MM.1S (cell line): ENCODE data around the gene ADARB2.

Source experiments
- DNase-seq: peaks from one replicate; pipeline ENCODE4 v3.0.0-alpha.2; 2015
- H2AFZ ChIP-seq: fragments of 300-600 bp; sonication (generic); 2 replicates; pipeline ENCODE4 v1.6.0; 2016; ENCODE audit warnings: antibody characterized with exemption, low read length
- H3F3A ChIP-seq: fragments of 300-600 bp; sonication (generic); 2 replicates; pipeline ENCODE4 v1.6.1; 2016; ENCODE audit warnings: mild to moderate bottlenecking, antibody characterized with exemption, low read length, moderate library complexity, mixed read lengths; ENCODE audit not compliant: insufficient read depth
- H3K27ac ChIP-seq: fragments of 300-600 bp; sonication (generic); 2 replicates; pipeline ENCODE4 v1.5.1; 2016; ENCODE audit warnings: mild to moderate bottlenecking, low read length
- H3K27me3 ChIP-seq: fragments of 300-600 bp; sonication (generic); replicated peaks from 2 replicates; pipeline ENCODE4 v1.6.0; 2016; ENCODE audit warnings: low read length; ENCODE audit not compliant: insufficient read depth
- H3K36me3 ChIP-seq: fragments of 300-600 bp; sonication (generic); replicated peaks from 2 replicates; pipeline ENCODE4 v1.6.1; 2016; ENCODE audit warnings: mild to moderate bottlenecking, low read length, mixed read lengths; ENCODE audit not compliant: insufficient read depth
- H3K4me1 ChIP-seq: fragments of 300-600 bp; sonication (generic); 2 replicates; pipeline ENCODE4 v1.6.1; 2016; ENCODE audit warnings: low read length, mixed read lengths
- H3K4me2 ChIP-seq: fragments of 300-600 bp; sonication (generic); 2 replicates; pipeline ENCODE4 v1.6.0; 2016; ENCODE audit warnings: low read depth, low read length
- H3K4me3 ChIP-seq: fragments of 300-600 bp; sonication (generic); 2 replicates; pipeline ENCODE4 v1.5.1; 2016; ENCODE audit warnings: low read length, mixed read lengths
- H3K79me2 ChIP-seq: fragments of 300-600 bp; sonication (generic); 2 replicates; pipeline ENCODE4 v1.6.1; 2016; ENCODE audit warnings: mixed run types, low read length, mixed read lengths
- H3K9ac ChIP-seq: fragments of 300-600 bp; sonication (generic); 2 replicates; pipeline ENCODE4 v1.6.1; 2016; ENCODE audit warnings: low read length, mixed read lengths
- H3K9me2 ChIP-seq: fragments of 300-600 bp; sonication (generic); replicated peaks from 2 replicates; pipeline ENCODE4 v1.6.1; 2016; ENCODE audit warnings: mild to moderate bottlenecking, low read length, mixed read lengths; ENCODE audit not compliant: insufficient read depth
- H3K9me3 ChIP-seq: fragments of 300-600 bp; sonication (generic); replicated peaks from 2 replicates; pipeline ENCODE4 v1.6.1; 2016; ENCODE audit warnings: mild to moderate bottlenecking, low read length, mixed read lengths; ENCODE audit not compliant: insufficient read depth
- H4K20me1 ChIP-seq: fragments of 300-600 bp; sonication (generic); 2 replicates; pipeline ENCODE4 v1.6.1; 2016; ENCODE audit warnings: mild to moderate bottlenecking, low read length, moderate library complexity, mixed read lengths; ENCODE audit not compliant: insufficient read depth
- CTCF ChIP-seq: fragments of 300-600 bp; sonication (generic); IDR thresholded peaks from 2 replicates; pipeline ENCODE4 v1.5.1; 2016; ENCODE audit warnings: antibody characterized with exemption, low read length, mixed read lengths
- EZH2 ChIP-seq: fragments of 300-600 bp; sonication (generic); optimal IDR thresholded peaks from 2 replicates; pipeline ENCODE3; 2017; ENCODE audit warnings: low read depth, mild to moderate bottlenecking, antibody characterized with exemption, low read length, mixed read lengths
- EZH2phosphoT487 ChIP-seq: fragments of 300-600 bp; sonication (generic); IDR thresholded peaks from 2 replicates; pipeline ENCODE4 v1.6.1; 2018; ENCODE audit warnings: antibody characterized with exemption, low read length

Gene ADARB2

DNA sequence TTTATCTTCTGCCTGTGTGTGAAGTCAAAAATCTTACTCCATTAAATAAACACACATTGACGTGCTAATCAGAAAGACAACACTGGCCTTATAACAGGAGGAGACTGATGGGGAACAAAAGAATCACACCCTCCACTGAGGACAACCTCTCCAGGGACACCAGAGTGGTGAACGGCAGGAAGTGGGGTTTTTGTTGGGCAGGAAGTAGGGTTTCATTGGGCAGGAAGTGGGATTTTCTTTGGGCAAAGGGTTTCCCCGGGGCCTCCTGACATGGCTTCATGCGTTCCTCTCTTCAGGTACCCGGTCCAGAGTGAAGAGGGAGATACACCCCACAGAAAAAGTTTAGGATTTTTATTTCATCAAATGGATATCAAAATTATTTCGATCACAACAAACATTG, 30.6 kb downstream of the ADARB2 start:
- Histone ChIP-seq H3K4me1 (no peaks in the 10 kb centered on the region), H4K20me1 (no peaks in the 10 kb centered on the region), H3K36me3 (no peaks in the 10 kb centered on the region), H3K27me3 (no peaks in the 10 kb centered on the region), H3K27ac (no peak overlapping the region), H3K9me2 (no peaks in the 10 kb centered on the region), H3K4me3 (no peak overlapping the region), H3F3A (no peaks in the 10 kb centered on the region), H3K79me2 (no peaks in the 10 kb centered on the region), H3K9me3 (no peaks in the 10 kb centered on the region), H3K9ac (no peak overlapping the region), H3K4me2 (no peak overlapping the region), H2AFZ (no peak overlapping the region)
- TF ChIP-seq EZH2phosphoT487 (no peak), EZH2 (no peak), CTCF (no peak)
- DNase-seq = no peak

DNA sequence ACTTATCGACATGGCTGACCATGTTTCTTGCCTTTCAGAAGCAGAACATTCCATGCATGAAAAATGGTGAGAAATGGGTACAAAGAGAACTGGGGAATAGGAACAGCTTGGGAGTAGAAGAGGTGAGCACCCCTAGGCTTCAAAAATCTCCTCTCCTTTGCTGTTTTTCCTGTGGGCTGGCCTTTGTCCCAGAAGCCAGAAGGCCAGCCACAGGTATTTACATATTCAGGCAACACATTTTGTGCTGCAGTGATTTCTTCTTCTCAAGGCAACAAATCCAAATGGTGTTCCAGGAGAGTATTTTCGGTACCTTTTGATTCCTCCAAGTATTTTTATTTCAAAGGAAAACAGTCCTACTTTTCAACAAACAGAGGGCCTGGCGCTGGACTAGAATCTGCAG, 31.1 kb downstream of the ADARB2 start:
- Histone ChIP-seq H4K20me1 (no peaks in the 10 kb centered on the region), H3K27me3 (no peaks in the 10 kb centered on the region)

DNA sequence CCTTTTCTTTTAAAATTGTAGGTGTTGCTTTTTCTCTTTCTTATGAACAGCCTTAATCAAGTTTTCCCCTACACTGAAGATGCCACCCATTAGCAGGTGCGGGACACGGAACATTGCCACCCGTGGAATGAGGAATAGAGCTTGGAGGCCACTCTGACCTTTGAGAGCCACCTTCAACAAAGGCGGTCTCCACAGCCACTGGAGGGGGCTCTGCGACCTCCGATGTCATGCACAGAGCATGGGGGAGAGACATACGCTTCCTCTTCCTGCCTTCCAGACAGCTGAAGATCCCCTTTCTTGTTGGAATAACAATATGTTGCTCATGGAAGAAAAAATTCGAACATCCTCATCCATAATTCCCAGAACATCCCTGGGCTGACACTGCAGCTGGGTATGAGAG, 39.1 kb downstream of the ADARB2 start:
- Histone ChIP-seq H4K20me1 (no peaks in the 10 kb centered on the region), H3K9ac (no peak overlapping the region), H3K4me3 (no peak overlapping the region), H3F3A (no peaks in the 10 kb centered on the region), H3K9me3 (no peaks in the 10 kb centered on the region), H3K9me2 (no peaks in the 10 kb centered on the region), H3K36me3 (no peaks in the 10 kb centered on the region), H3K4me2 (no peak overlapping the region), H3K27me3 (no peaks in the 10 kb centered on the region), H3K27ac (no peak overlapping the region), H3K79me2 (no peaks in the 10 kb centered on the region), H3K4me1 (no peaks in the 10 kb centered on the region), H2AFZ (no peak overlapping the region)
- TF ChIP-seq CTCF = no peak
- no peak for TF ChIP-seq EZH2
- TF ChIP-seq EZH2phosphoT487 = no peak
- no peak for DNase-seq

More for the DNA sequence above, 31.1 kb downstream of the ADARB2 start:
- DNase-seq = no peak
- no peak for TF ChIP-seq EZH2phosphoT487
- TF ChIP-seq EZH2 = no peak
- no peak for TF ChIP-seq CTCF
- Histone ChIP-seq H3K4me2 (no peak overlapping the region), H3K4me3 (no peak overlapping the region), H3F3A (no peaks in the 10 kb centered on the region), H3K79me2 (no peaks in the 10 kb centered on the region), H2AFZ (no peak overlapping the region), H3K27ac (no peak overlapping the region), H3K4me1 (no peaks in the 10 kb centered on the region), H3K9ac (no peak overlapping the region), H3K36me3 (no peaks in the 10 kb centered on the region), H3K9me2 (no peaks in the 10 kb centered on the region), H3K9me3 (no peaks in the 10 kb centered on the region)
